HCT116 (cell line): ENCODE data around the gene MAP1S. TPM values are rescaled to one million over a fixed set of nuclear protein-coding genes. Genes with fewer than 3 reads are reported as not detected.
A peak's percentile ranks its signal among the peaks of the same experiment; 100 is the strongest.

Experiments used
- ATAC-seq: fragments of 200-7000 bp; cut with Tn5 transposase; 2 replicates; pipeline ENCODE4 v1.9.1; 2020; ENCODE audit warnings: mild to moderate bottlenecking, moderate library complexity
- BruUV-seq: library from RNA; stranded (reverse); fragments of 400-500 nt; replicated peaks from 2 replicates; lab custom pipeline; 2021; lab: Mats Ljungman, UMichigan
- CTCF ChIA-PET: fragments of 300-600 bp; sonication (Branson Sonifier 250); formaldehyde crosslinking; loops from one replicate; lab custom pipeline; 2021; ENCODE audit warnings: antibody characterized with exemption; lab: Charles Lee
- POLR2A ChIA-PET: fragments of 300-600, 350-600 bp; sonication (Branson Sonifier 250); formaldehyde crosslinking; loops from one replicate; lab custom pipeline; 2021; ENCODE audit warnings: antibody characterized with exemption; lab: Charles Lee
- RAD21 ChIA-PET, 2 experiments: fragments of 300-600 bp; sonication (Branson Sonifier 250); formaldehyde crosslinking; loops; one replicate each; lab custom pipeline; 2023; ENCODE audit warnings: low total read pairs in 2 of 2; ENCODE audit not compliant: uncharacterized antibody in 2 of 2, unreplicated experiment in 2 of 2, low non-redundant PET in 1 of 2; lab: Charles Lee
- DNase-seq: peaks from one replicate; pipeline ENCODE4 v3.0.0-alpha.2; 2010; ENCODE audit warnings: low read depth, low spot score
- H2AFZ ChIP-seq: fragments of 200-600 bp; shearing (Covaris generic), sonication (generic); 2 replicates; pipeline ENCODE4 v1.6.1; 2017; ENCODE audit warnings: low read depth, mixed run types, mixed read lengths, antibody characterized with exemption, low read length; ENCODE audit not compliant: poor library complexity, severe bottlenecking
- H3K27ac ChIP-seq: 2 replicates; pipeline ENCODE4 v1.5.1; 2012; ENCODE audit warnings: low read depth, low read length
- H3K27me3 ChIP-seq: fragments of 200-600 bp; sonication (generic); 2 replicates; pipeline ENCODE4 v1.6.1; 2016; ENCODE audit warnings: mixed run types, low read length, mixed read lengths; ENCODE audit not compliant: insufficient read depth
- H3K36me3 ChIP-seq, 2 experiments: fragments of 200-500 bp in 1 of 2; fragments of 200-600 bp in 1 of 2; sonication (Bioruptor generic) in 1 of 2; sonication (generic) in 1 of 2; 2 replicates each; pipeline versions ENCODE4 v1.5.1 to v1.6.1; 2014 to 2016; ENCODE audit warnings: low read length in 2 of 2, inconsistent platforms in 1 of 2, mixed read lengths in 1 of 2, mixed run types in 1 of 2; ENCODE audit not compliant: insufficient read depth in 2 of 2, control insufficient read depth in 1 of 2
- H3K4me1 ChIP-seq, 2 experiments: fragments of 200-600 bp in 1 of 2; sonication (generic) in 1 of 2; 2 replicates each; pipeline versions ENCODE4 v1.5.1 to v1.6.1; 2012 to 2017; ENCODE audit warnings: low read length in 2 of 2, inconsistent platforms in 1 of 2, mild to moderate bottlenecking in 1 of 2, mixed read lengths in 1 of 2, mixed run types in 1 of 2, moderate library complexity in 1 of 2; ENCODE audit not compliant: insufficient read depth in 2 of 2, control insufficient read depth in 1 of 2
- H3K4me2 ChIP-seq: fragments of 200-600 bp; sonication (generic); 2 replicates; pipeline ENCODE4 v1.6.1; 2017; ENCODE audit warnings: mixed run types, low read length, mixed read lengths
- H3K4me3 ChIP-seq, 2 experiments: fragments of 200-600 bp in 1 of 2; sonication (generic) in 1 of 2; replicated peaks in 1 of 2; 2 replicates each; pipeline ENCODE4 v1.5.1; 2011 to 2016; ENCODE audit warnings: low read length in 2 of 2, control low read depth in 1 of 2, low read depth in 1 of 2, mild to moderate bottlenecking in 1 of 2, mixed read lengths in 1 of 2, mixed run types in 1 of 2
- H3K79me2 ChIP-seq: fragments of 200-600 bp; sonication (generic); 2 replicates; pipeline ENCODE4 v1.6.1; 2017; ENCODE audit warnings: mild to moderate bottlenecking, mixed run types, low read length, moderate library complexity, mixed read lengths; ENCODE audit not compliant: insufficient read depth
- H3K9ac ChIP-seq: fragments of 200-600 bp; sonication (generic); 2 replicates; pipeline ENCODE4 v1.6.1; 2016; ENCODE audit warnings: low read length, mixed read lengths
- H3K9me2 ChIP-seq: fragments of 200-600 bp; sonication (generic), shearing (Covaris generic); 2 replicates; pipeline ENCODE4 v1.6.1; 2017; ENCODE audit warnings: mixed run types, mild to moderate bottlenecking, moderate library complexity; ENCODE audit not compliant: insufficient read depth
- H3K9me3 ChIP-seq, 2 experiments: fragments of 200-500 bp in 1 of 2; fragments of 200-600 bp in 1 of 2; sonication (Bioruptor generic) in 1 of 2; sonication (generic) in 1 of 2; 2 replicates each; pipeline ENCODE4 v1.6.1; 2014 to 2017; ENCODE audit warnings: low read length in 2 of 2, mixed read lengths in 2 of 2, inconsistent platforms in 1 of 2, low read depth in 1 of 2, mild to moderate bottlenecking in 1 of 2, mixed run types in 1 of 2, moderate library complexity in 1 of 2; ENCODE audit not compliant: control insufficient read depth in 1 of 2, insufficient read depth in 1 of 2
- H4K20me1 ChIP-seq: fragments of 200-600 bp; sonication (generic), shearing (Covaris generic); 2 replicates; pipeline ENCODE4 v1.6.1; 2017; ENCODE audit warnings: mixed run types, mild to moderate bottlenecking, moderate library complexity; ENCODE audit not compliant: insufficient read depth
- EGR1 ChIP-seq: IDR thresholded peaks from 2 replicates; pipeline ENCODE4 v1.6.1; 2012; ENCODE audit warnings: low read depth
- EZH2phosphoT487 ChIP-seq: fragments of 200-600 bp; IDR thresholded peaks from 2 replicates; pipeline ENCODE4 v1.6.1; 2018; ENCODE audit warnings: antibody characterized with exemption, borderline replicate concordance
- FOSL1 ChIP-seq: IDR thresholded peaks from 2 replicates; pipeline ENCODE4 v1.6.1; 2012; ENCODE audit warnings: low read depth
- RAD21 ChIP-seq: IDR thresholded peaks from 2 replicates; pipeline ENCODE4 v1.6.1; 2012; ENCODE audit warnings: low read depth, mild to moderate bottlenecking
- SIN3A ChIP-seq: IDR thresholded peaks from 2 replicates; pipeline ENCODE4 v1.6.1; 2012; ENCODE audit warnings: low read depth
- SP1 ChIP-seq: IDR thresholded peaks from 2 replicates; pipeline ENCODE4 v1.6.1; 2012; ENCODE audit warnings: low read depth
- SRF ChIP-seq: IDR thresholded peaks from 2 replicates; pipeline ENCODE4 v1.6.1; 2012; ENCODE audit warnings: low read depth
- TCF7L2 ChIP-seq: IDR thresholded peaks from 2 replicates; pipeline ENCODE4 v1.7.0; 2011; ENCODE audit warnings: borderline replicate concordance, inconsistent platforms; ENCODE audit not compliant: insufficient read depth, insufficient read length; ENCODE audit errors: extremely low read depth
- intact Hi-C: fragments of 100-400 bp; cut with micrococcal nuclease; formaldehyde crosslinking; loops from 2 replicates; pipeline ENCODE4 v1.10.0; 2022
- total RNA-seq: library from RNA; stranded (reverse); gene quantifications from one replicate; pipeline ENCODE4 v1.2.1, GENCODE V29; 2021; ENCODE audit not compliant: unreplicated experiment
- TF ChIP-seq, protein P1 (sequence below): IDR thresholded peaks from 2 replicates; pipeline ENCODE4 v1.6.1; 2012
- TF ChIP-seq, protein P2 (sequence below): IDR thresholded peaks from 2 replicates; pipeline ENCODE4 v1.6.1; 2012

Gene MAP1S
- total RNA-seq, 1 experiment from 2014 or later, result 80.8 TPM

GRCh38 chr19:17679526-17680229 lies 39.6 kb upstream of the MAP1S start:
- Histone ChIP-seq H2AFZ (no peak overlapping the region), H3K9me2 (no peaks in the 10 kb centered on the region), H4K20me1 (no peaks in the 10 kb centered on the region), H3K9me3 (no peaks in the 10 kb centered on the region), H3K27ac (peak overlapping the region; percentile 20; the same call in 1 of the 2 replicates), H3K79me2 (peaks cover 27% of the 10 kb centered on the region), H3K9ac (peak overlapping the region; percentile 68), H3K4me2 (peak overlapping the region; percentile 80), H3K4me3 (peak overlapping the region; percentile 37 to 62), H3K4me1 (peaks cover 27 to 61% of the 10 kb centered on the region in 2 experiments), H3K36me3 (no peaks in the 10 kb centered on the region), H3K27me3 (no peaks in the 10 kb centered on the region)
- TF ChIP-seq TCF7L2, result no peak
- TF ChIP-seq SRF, result no peak
- TF ChIP-seq RAD21, result no peak
- TF ChIP-seq, protein P1, sequence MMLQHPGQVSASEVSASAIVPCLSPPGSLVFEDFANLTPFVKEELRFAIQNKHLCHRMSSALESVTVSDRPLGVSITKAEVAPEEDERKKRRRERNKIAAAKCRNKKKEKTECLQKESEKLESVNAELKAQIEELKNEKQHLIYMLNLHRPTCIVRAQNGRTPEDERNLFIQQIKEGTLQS, result no peak
- TF ChIP-seq SP1, result no peak
- TF ChIP-seq, protein P2, sequence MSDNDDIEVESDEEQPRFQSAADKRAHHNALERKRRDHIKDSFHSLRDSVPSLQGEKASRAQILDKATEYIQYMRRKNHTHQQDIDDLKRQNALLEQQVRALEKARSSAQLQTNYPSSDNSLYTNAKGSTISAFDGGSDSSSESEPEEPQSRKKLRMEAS, result no peak
- no peak for TF ChIP-seq EZH2phosphoT487
- TF ChIP-seq EGR1, result no peak
- no peak for TF ChIP-seq SIN3A
- no peak for TF ChIP-seq FOSL1
- ChIA-PET CTCF (no interaction called here), RAD21 (no interaction called here), POLR2A (no interaction called here)
- BruUV-seq, result TSS peak; percentile 86
- intact Hi-C loops, result loop anchor here (10.0 kb wide), 1 partner anchor 225 kb away; no protein-coding TSS in a partner anchor
- DNase-seq (no peak), ATAC-seq (peak; percentile 4; the same call in 1 of the 2 replicates)
